Hematopoietic multipotent progenitor cell treated with erythropoietin and hydrocortisone succinate and interleukin-3 and kit ligand, for 6 days (in vitro differentiated cells): Measurements from ENCODE around the gene CFAP45.
A peak's percentile ranks its signal among the peaks of the same experiment; 100 is the strongest.
"Not testable (repeated sequence)": the region's sequence is repeated elsewhere in the genome, so short reads cannot be mapped to it uniquely, and the experiment has no call there.

Experiments
- DNase-seq: peaks from one replicate; pipeline ENCODE4 v3.0.0-alpha.2; 2015

CFAP45 gene

DNA sequence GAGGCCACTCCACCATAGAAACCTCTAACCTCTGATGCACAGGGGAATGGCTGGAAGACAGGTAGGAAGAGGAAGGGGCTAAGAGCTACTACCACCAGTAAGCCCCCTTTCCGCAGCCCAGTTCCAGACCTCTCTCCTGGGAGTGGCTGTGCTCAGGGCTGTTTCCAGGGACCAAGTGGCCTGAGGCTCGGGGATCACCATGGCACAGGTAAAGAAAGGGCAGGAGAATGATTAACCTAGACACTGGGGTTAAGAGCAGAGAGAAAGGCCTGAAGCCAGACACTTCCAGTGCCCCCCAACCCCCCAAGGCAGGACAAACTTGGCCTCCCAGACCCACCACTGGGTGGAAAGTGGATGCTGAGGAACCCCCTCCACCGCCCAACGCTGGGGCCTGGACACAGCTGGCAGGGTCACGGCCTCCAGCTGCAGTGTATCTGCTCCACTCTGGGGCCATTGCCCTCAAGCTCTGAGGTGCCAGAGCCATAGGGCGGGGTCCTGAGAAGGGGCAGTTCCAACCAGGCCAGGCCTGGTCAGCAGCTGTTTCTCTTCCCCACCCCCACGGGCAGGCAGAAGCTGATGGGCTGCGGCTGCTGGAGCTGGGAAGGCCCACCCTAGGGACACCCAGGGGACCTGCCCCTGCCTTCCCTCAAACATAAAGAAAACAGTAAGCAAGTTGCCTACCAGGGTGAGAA is 22.7 kb upstream of the CFAP45 start:
- no peak for DNase-seq

DNA sequence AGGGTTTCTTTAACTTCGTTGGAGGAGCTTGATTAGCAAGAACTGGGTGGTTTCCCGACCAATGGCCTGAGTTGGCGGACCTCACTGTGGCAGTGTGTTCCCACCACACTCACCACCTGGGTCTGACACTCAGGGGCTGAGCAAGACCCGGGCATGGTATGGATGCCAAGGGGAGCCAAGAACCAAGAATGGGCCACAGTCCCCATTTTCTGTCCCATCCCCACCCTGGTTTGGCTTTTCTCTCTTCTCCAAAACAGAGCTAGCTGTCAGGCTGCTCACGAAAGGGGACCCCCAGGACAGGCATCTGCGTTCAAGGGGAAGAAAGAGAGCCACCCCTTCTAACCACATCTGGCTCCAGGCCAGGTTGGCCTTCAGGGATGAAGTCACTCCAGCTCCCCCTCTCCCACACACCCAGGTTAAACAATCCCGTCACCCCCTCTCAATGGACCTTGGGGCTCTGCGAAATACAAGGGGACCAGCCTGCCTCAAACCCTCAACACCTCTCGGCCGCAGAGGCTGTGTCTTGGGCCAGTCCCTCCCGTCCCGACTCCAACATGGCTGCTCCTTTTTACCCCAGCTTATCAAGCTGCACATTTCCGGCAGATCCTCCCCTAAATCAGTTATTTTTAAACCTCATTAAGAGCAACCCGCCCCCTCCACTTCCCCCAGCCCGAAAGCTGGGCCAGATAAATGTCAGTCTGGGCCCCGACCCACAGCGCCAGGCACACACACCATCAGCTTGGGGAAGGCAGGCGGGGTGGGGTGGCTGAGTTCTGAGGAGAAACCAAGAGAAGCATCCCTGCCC is 21.9 kb upstream of the CFAP45 start:
- peak; percentile 92 for DNase-seq

DNA sequence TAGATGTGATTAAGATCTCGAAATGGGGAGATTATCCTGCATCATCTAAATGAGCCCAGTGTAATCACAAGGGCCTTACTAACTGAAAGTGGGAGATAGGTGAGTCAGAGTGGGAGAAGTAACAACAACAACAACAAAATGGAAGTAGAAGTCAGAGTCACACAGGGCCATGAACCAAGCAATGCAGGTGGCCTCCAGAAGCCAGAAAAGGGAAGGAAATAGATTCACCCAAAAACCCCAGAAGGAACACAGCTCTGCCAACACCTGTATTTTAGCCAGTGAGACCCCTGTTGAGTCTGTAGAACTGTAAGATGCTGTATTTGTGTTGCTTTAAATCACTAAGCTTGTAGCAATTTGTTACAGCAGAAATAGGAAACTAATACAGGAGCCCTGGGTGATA is 21.3 kb upstream of the CFAP45 start:
- no peak for DNase-seq

DNA sequence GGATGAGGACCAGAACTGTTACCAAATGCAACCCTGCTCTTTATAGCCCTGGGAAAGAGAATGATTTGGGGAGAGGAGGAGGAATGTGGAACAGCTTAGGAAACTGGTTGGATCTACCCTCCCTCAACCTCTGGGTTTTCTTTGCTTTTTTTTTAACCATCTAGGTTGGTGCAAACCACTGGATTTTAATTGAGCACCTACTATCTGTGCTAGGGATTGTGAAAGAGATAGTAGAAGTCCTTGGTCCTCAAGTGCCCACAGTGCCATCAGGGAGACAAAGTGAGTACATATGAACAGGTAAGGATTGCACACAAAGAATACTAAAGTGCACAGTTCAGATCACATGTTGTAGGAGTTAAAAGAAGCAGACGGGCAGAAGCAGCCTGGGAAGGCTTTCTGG is 20.7 kb upstream of the CFAP45 start:
- DNase-seq, result no peak

DNA sequence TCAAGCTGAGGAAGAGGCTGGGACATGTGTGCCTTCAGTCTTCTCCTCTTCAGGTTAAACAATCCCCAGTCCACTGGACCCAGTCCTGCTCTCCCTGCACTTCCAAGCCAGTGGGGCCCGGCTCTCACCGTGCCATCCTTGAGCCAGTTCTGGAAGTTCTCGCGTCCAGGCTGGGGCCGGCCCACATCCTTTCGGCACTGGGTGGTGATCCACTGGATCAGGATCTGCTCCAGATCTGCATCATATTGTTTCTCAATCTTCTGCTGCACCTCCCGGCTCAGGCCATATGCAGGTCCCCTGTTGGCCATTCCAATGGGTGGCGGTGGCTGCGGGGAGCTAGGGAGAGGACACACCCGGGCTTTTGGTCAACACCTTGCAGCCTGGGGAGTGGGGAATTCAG is 20.2 kb upstream of the CFAP45 start:
- DNase-seq, result no peak

DNA sequence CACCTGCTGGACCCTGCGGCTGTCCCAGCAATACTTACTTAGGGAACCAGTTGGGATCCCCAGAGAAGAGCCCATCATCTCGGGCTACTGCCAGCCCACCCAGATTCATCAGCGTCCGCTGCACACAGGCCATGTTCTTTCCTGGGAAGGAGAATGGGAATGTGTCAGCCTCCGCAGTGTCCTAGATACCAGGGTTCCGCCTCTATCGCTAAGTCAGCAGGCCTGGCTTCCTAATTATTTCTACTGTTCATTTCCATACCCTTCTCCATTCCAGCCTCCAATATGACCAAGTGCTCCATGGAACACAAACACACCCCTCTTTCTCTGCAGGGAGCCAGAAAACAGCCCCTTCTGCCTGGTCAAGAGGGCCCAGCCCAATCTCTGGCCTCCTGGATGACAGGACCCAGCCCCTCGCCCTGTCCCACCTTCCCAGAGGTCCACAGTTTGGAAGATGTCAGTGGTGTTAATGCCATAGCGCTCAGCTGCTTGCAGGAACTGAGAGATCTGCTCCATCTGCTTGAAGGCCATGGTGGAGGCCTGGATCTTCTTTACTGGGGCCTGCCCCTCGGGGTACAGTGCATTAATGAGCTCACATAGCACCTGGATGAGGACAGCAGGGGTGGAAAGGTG is 19.4 kb upstream of the CFAP45 start:
- DNase-seq, result no peak

DNA sequence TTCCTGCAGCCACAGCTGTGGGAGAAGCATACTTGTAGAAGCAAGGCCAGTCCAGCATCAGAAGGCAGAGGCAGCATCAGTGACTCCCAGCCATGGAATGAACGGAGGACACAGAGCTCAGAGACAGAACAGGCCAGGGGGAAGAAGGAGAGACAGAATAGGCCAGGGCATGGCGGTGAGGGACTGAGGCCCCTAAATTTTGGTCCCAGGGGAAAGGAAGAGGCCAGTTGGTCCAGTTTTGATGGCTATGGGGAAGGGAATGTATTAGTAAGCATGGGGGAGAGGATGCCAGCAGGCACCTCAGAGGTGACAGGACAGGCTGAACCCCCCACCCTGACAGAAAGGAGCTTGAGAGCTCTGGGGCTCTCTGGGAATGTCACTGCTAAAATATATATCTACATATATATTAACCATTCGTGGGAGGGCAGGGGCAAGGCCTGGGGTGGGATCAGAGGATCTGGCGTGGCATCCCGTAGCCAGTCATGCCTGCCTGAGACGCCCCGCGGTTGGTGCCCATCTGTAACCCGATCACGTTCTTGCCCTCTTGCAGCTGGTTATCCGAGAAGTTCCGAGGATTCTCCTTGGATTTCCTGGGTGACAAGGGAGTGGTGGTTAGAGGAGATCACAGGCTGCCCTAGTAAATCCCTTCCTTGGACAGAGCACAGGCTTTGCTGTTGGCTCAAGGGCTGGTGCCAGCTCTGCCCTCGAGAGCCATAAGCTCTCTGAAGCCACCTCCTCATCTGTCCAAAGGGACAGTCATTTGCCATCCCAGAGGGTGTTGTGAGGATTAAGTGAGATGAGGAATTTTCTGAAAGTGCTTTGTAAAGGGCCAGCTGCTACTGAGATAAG is 18.6 kb upstream of the CFAP45 start:
- no peak for DNase-seq

DNA sequence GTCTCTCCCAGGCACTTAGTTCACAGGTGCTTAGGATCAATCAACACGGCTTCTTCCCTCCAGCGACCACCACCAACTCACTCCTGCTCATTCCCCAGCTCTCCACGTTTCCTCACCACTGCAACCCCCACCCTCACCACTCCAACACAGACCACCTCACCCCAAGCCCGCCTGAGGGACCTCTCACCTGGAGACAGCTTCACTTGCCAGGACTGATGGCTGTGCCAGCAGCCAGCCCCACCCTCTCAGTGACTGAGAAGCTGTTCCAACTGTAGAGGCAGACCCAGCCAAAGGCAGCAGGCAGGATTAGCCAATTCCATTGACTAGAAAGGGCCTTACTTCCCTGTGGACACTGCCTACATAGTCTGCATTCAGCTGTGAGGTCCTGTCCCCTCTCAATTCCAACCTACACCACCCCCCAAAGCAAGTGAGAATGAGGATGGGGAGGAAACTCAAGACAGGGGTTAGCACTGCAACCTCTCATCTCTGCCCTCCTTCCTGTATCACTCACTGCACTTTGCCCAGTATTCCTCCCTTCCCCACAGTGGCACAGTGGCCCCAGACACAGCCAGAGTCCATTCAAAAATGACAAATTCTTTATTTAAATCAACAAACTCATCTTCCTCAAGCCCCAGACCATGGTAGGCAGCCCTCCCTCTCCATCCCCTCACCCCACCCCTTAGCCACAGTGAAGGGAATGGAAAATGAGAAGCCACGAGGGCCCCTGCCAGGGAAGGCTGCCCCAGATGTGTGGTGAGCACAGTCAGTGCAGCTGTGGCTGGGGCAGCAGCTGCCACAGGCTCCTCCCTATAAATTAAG is 17.8 kb upstream of the CFAP45 start:
- DNase-seq, result no peak

DNA sequence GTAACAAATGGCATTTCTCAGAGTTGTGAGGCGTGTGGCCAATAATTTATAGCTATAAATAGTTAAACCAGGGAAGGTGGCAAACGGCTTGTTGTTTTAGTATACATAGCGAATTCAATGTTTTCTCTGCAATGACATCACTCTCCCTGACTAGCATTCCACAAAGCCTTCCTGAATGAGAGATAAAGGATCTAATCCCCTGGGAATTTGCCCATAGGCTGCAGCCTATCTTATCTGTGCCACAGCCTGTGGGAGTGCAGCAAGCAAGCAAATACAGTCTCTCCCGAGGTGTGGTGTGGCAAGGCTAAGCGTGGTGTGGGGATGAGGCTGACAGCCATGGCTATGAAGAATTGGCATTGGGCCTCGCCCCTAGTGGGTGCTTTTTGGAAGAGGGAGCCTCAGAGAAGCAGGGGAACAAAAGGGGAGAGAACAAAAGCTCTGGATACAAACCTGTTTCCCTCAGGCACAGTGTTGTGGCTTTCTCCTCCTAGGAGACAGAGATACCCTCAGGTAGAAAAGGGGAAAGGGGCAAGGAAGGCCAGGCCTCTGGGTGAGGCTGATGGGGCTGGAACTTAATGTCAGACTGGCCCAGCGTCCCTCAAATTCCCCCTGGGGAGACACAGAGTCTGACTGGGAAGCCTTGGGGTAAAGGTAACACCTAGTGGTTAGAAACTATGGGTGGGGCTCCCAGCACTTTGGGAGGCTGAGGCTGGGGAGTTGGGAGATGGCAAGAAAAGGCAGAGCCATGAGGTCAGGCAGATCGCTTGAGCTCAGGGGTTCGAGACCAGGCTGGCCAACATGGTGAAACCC is 16.5 kb upstream of the CFAP45 start:
- peak; percentile 39 for DNase-seq

DNA sequence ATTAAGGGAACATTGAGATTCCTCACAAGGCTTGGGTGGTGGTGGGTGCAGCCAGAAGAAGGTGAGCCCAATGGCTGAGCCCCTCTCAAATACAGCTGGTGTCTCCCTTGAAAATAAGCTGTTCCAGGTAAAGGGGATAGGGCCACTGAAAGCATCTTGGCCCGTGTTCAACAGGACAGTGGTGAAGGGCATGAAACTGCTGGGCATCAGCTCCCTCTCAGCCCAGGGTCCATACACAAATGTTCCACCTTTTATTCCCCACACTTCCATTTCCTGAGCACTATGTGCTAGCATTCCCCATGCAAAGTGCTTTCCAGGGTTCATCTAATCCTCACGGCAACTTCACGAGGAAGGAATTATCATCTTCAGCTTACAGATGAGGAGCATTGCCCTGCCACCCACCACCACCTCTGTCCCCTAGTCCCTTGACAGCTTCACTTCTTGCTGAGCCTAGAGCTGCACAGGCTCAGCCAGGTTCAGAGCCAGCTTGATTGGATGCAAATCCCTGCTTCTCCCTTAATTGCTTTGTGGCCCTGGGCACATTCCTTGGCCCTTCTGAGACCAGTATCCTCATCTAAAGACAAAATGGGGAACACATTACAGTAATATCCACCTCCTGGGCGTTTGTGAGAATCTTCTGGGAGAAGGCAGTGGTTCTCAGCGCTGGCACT is 15.7 kb upstream of the CFAP45 start:
- DNase-seq, result no peak

DNA sequence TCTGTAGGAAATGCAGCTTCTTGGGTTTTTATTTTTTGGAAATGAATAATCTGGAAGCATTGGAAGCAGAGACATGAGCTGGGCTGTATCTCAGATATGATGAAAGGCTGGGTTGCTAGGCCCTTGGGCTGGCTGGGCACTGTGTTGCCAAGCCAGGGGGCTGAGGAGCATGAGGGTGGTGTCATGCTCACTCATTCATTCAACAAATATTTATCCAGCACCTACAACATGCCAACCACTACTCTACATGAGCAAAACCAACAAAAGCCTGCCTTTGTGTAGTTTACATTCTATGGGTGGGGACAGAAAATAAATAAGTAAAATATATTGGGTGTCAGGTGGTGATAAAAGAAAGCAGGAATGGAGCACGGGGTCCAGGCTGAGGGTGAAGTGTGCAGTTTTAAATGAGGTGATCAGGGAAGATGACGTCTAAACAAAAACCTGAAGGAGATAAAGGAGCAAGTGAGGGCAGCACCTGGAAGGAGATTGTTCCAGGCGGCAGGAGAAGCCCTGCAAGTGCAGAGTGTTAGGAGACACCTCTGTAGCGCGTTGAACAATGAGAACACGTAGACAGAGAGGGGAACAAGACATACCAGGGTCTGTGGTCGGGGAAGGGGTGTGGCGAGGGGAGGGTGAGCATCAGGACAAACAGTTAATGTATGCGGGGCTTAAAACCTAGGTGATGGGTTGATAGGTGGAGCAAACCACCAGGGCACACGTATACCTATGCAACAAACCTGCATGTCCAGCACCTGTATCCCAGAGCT is 14.5 kb upstream of the CFAP45 start:
- DNase-seq, result no peak

DNA sequence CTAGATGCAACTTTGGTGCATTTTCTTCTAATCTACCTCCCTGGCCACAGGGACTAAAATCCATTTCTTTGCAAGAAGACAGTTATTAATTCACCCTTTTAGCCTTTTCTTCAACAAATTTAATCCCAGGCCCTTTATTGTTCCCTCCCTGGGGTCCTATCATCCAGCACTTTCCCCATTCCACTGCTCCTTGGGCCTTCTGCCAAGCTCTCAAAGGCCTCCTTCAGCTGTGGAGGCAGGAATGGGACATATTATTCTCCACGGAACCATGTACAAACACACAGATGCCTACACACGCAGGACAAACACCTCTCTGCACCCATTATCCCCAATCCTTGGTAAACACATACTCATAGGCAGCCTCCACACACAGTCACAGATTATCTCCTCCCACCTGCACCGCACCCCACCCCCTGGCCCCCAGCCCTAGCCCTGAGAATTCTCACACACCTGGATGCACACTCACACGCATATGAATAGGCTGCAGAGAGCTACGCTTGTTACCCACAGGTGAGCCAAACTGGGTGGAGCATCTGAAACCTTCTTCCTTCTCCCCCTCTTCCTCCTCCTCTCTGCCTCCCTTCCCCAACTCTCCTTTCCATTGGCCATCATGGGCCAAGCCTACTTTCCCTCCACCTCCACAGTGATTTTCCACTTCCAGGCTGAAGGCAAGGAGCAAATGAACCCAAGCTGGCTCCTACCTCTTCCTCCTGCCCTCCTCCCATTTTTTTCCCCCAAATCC is 13.7 kb upstream of the CFAP45 start:
- DNase-seq, result no peak

DNA sequence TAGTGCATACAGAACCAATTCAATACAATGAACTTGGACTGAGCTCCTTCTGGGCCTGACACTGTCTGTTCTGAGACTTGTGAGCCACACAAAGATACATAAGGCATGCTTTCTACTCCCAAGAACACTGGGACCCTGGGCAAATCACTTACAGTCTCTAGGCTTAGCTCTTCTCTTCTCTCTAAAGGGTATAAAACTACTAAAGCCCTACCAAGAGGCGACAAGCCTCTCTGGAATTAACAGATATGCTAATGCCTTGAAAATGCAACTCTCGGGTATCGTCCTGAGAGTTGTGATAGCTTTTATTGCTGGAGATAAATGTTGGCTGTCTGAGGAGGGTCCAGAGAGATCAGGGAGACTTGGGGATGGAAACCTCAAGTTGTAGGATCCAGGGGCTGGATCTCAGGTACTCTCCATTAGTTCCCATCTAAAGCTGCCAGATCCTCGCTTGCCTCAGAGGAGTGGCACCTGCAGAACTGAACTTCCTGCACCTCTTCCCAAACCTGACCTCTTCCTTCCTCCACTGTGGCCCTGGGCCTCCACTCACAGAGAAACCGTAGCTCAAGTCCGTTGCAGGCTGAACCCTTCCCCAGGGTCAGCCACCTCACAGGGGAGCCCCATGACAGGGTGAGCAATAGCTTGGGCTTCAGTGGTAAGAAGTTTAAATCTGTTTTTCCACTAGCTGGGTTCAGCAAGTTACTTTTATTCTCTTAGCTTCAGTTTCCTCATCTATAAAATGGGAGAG is 11.5 kb upstream of the CFAP45 start:
- peak; percentile 53 for DNase-seq

DNA sequence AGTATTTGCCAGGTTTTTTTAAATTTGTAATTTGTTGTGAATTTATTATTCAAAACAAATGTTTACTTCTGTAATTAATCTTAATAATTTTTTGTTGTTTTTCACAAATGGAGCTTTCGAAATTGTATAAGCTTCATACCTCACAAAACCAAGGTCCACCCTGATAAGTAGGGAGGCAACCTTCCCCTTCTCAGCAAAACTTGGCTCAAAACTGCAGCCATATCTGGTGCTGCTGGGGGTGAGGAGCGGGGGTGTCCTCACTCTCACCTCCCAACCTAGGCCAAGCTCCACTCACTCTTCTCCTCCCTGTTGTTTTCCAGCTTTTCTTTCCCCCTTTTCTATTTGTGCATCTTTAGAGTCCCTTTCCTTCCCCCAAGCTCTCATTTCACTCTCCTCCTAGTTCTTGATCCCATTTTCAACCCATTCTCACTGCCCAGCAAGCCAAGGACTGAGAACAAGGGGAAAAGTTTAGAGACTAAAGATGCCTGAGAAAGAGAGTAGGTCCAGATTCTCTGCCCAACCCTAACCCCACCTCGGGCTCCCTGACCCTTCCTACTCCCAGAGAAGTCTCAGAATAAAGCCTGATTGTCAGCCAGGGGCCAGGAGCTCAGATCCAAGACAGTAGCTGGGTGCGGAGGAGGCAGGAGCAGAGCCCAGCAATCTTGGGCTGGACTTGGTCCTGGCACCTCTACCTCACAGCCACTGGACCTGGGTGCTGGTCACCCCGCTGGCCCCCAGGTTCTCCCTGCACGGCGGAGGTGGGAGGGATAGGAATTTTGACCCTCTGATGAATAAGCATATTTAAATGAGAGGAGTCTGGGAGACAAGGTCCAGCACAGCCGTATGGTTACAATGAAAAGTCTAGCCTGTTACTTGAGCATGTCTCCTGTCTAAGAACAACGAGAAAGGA is 8.3 kb upstream of the CFAP45 start:
- DNase-seq, result peak; percentile 77

DNA sequence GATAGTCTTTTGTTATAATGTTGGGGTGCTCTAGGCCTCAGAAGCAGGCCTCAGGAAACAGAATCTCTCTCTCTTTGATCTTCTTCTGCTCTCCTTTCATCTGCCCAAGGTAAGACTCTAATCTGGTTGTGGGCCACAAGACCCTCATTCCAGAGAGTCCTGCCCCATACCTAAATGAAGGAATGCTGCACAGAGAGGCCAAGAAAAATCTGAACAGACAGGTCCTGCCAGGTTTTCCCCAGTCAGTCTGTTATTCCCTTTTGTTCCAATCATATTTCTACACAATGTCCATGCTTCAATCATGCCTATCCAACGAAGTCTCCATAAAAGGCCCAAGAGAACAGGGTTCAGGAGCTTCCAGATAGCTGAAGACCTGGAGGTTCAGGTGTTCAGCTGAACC is 7.0 kb upstream of the CFAP45 start:
- DNase-seq, result no peak

DNA sequence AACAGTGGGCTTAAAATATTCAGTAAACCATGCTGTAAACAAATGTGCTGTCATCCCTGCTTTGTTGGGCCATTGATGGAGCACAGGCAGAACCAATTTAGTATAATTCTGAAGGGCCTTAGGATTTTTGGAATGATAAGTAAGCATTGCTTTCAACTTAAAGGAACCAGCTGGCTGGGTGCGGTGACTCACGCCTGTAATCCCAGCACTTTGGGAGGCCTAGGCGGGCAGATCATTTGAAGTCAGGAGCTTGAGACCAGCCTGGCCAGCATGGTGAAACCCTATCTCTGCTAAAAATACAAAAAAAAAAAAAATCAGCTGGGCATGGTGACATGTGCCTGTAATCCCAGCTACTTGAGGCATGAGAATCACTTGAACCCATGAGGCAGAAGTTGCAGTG is 4.1 kb upstream of the CFAP45 start:
- DNase-seq, result not testable (repeated sequence)

DNA sequence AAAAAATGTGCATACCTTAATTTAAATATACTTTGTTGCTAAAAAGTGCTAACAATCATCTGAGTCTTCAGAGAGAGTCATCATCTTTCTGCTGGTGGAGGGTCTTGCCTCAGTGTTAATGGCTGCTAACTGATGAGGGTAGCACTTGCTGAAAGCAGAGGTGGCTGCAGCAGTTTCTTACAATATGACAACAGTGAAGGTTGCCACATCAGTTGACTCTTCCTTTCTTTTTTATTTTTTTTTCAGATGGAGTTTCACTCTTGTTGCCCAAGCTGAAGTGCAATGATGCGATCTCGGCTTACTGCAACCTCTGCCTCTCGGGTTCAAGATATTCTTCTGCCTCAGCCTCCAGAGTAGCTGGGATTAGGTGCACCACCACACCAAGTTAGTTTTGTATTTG is 2.6 kb upstream of the CFAP45 start:
- no peak for DNase-seq
